Activated CD4-positive, alpha-beta T cell treated with anti-CD3 and anti-CD28 coated beads, Interleukin-2, amount 10 ng/mL, durations not matched to agents 24 days and 14 days (primary cell): ENCODE results near the gene DAND5. TPM values are rescaled to one million over a fixed set of nuclear protein-coding genes. Genes with fewer than 3 reads are reported as not detected.

Experiments used
- DNase-seq: peaks from one replicate; pipeline ENCODE4 v3.0.0; 2022
- H3K27ac Mint-ChIP-seq: one replicate; pipeline ENCODE4 v1.8.0; 2022; ENCODE audit warnings: mild to moderate bottlenecking, mixed read lengths
- H3K27me3 Mint-ChIP-seq: one replicate; pipeline ENCODE4 v1.8.0; 2022; ENCODE audit warnings: mixed read lengths
- H3K36me3 Mint-ChIP-seq: one replicate; pipeline ENCODE4 v1.8.0; 2022; ENCODE audit warnings: low read depth, mild to moderate bottlenecking, mixed read lengths
- H3K4me1 Mint-ChIP-seq: one replicate; pipeline ENCODE4 v1.8.0; 2021; ENCODE audit warnings: mixed read lengths
- H3K4me3 Mint-ChIP-seq: one replicate; pipeline ENCODE4 v1.8.0; 2022; ENCODE audit warnings: mild to moderate bottlenecking, moderate library complexity, mixed read lengths
- H3K9me3 Mint-ChIP-seq: one replicate; pipeline ENCODE4 v1.8.0; 2021; ENCODE audit warnings: mixed read lengths
- intact Hi-C: fragments of 100-400 bp; cut with micrococcal nuclease; formaldehyde crosslinking; loops from one replicate; pipeline ENCODE4 v1.15.1; 2023
- total RNA-seq: library from RNA; stranded (reverse); gene quantifications from 2 replicates; pipeline ENCODE4 v1.2.3, GENCODE V29; 2022

The DAND5 gene
- total RNA-seq, 1 donor from 2014 or later, result not detected

- no peak overlapping the region for H3K27ac Mint-ChIP-seq
- peaks cover 10% of the 10 kb centered on the region for H3K27me3 Mint-ChIP-seq
- H3K4me3 Mint-ChIP-seq, result no peak overlapping the region
- H3K9me3 Mint-ChIP-seq, result no peaks in the 10 kb centered on the region
- no peaks in the 10 kb centered on the region for H3K36me3 Mint-ChIP-seq
- DNase-seq, result no peak
- intact Hi-C loops, result loop anchor here (5.0 to 10.0 kb wide), 2 partner anchors 48 to 281 kb away; no protein-coding TSS in a partner anchor
- no peaks in the 10 kb centered on the region for H3K4me1 Mint-ChIP-seq
Observed at GRCh38 chr19:12984143-12984627, 14.8 kb downstream of the DAND5 start.

GRCh38 chr19:12984683-12985048, 15.3 kb downstream of the DAND5 start:
- Mint-ChIP-seq H3K9me3 (no peaks in the 10 kb centered on the region), H3K4me3 (no peak overlapping the region), H3K36me3 (no peaks in the 10 kb centered on the region), H3K27ac (no peak overlapping the region), H3K4me1 (no peaks in the 10 kb centered on the region), H3K27me3 (peaks cover 10% of the 10 kb centered on the region)
- intact Hi-C loops, result loop anchor here (5.0 to 10.0 kb wide), 2 partner anchors 48 to 280 kb away; no protein-coding TSS in a partner anchor
- DNase-seq, result no peak

- DNase-seq, result no peak
- Mint-ChIP-seq H3K36me3 (no peaks in the 10 kb centered on the region), H3K27ac (peak overlapping the region; percentile 2), H3K9me3 (no peaks in the 10 kb centered on the region), H3K27me3 (peaks cover 10% of the 10 kb centered on the region), H3K4me1 (no peaks in the 10 kb centered on the region), H3K4me3 (no peak overlapping the region)
- intact Hi-C loops, result loop anchor here (10.0 kb wide), 1 partner anchor 280 kb away; no protein-coding TSS in a partner anchor
Observed at GRCh38 chr19:12985049-12985776, 15.8 kb downstream of the DAND5 start.

- Mint-ChIP-seq H3K27me3 (peaks cover 14% of the 10 kb centered on the region), H3K9me3 (no peaks in the 10 kb centered on the region)
Observed at GRCh38 chr19:12986726-12987125, 17.4 kb downstream of the DAND5 start.

GRCh38 chr19:12987190-12987589, 17.8 kb downstream of the DAND5 start:
- no peak overlapping the region for H3K27ac Mint-ChIP-seq
- no peaks in the 10 kb centered on the region for H3K36me3 Mint-ChIP-seq
- DNase-seq, result no peak
- H3K4me3 Mint-ChIP-seq, result no peak overlapping the region
- H3K4me1 Mint-ChIP-seq, result no peaks in the 10 kb centered on the region
- H3K27me3 Mint-ChIP-seq, result peaks cover 14% of the 10 kb centered on the region
- no peaks in the 10 kb centered on the region for H3K9me3 Mint-ChIP-seq
- intact Hi-C loops, result loop anchor here (10.0 kb wide), 1 partner anchor 278 kb away; no protein-coding TSS in a partner anchor

More at GRCh38 chr19:12986726-12987125, 17.4 kb downstream of the DAND5 start:
- H3K27ac Mint-ChIP-seq, result no peak overlapping the region
- no peak for DNase-seq
- no peaks in the 10 kb centered on the region for H3K36me3 Mint-ChIP-seq
- no peaks in the 10 kb centered on the region for H3K4me1 Mint-ChIP-seq
- intact Hi-C loops, result loop anchor here (10.0 kb wide), 1 partner anchor 278 kb away; no protein-coding TSS in a partner anchor
- H3K4me3 Mint-ChIP-seq, result no peak overlapping the region

- H3K27ac Mint-ChIP-seq, result no peak overlapping the region
- no peak overlapping the region for H3K4me3 Mint-ChIP-seq
- intact Hi-C loops, result loop anchor here (10.0 kb wide), 1 partner anchor 277 kb away; no protein-coding TSS in a partner anchor
- peaks cover 15% of the 10 kb centered on the region for H3K27me3 Mint-ChIP-seq
- no peaks in the 10 kb centered on the region for H3K36me3 Mint-ChIP-seq
- H3K9me3 Mint-ChIP-seq, result no peaks in the 10 kb centered on the region
- H3K4me1 Mint-ChIP-seq, result no peaks in the 10 kb centered on the region
- DNase-seq, result no peak
Observed at GRCh38 chr19:12987781-12988180, 18.4 kb downstream of the DAND5 start.

- no peak overlapping the region for H3K27ac Mint-ChIP-seq
- DNase-seq, result no peak
- peaks cover 32% of the 10 kb centered on the region for H3K27me3 Mint-ChIP-seq
- no peak overlapping the region for H3K4me3 Mint-ChIP-seq
- intact Hi-C loops, result no loop called here
- H3K36me3 Mint-ChIP-seq, result no peaks in the 10 kb centered on the region
- H3K9me3 Mint-ChIP-seq, result no peaks in the 10 kb centered on the region
- H3K4me1 Mint-ChIP-seq, result peaks cover 6% of the 10 kb centered on the region
Observed at GRCh38 chr19:12990431-12990830, 21.1 kb downstream of the DAND5 start.

GRCh38 chr19:12990853-12991252, 21.5 kb downstream of the DAND5 start:
- H3K36me3 Mint-ChIP-seq, result no peaks in the 10 kb centered on the region
- no peak for DNase-seq
- peaks cover 6% of the 10 kb centered on the region for H3K4me1 Mint-ChIP-seq
- no peak overlapping the region for H3K4me3 Mint-ChIP-seq
- H3K27ac Mint-ChIP-seq, result no peak overlapping the region
- peaks cover 30% of the 10 kb centered on the region for H3K27me3 Mint-ChIP-seq
- intact Hi-C loops, result no loop called here
- no peaks in the 10 kb centered on the region for H3K9me3 Mint-ChIP-seq

GRCh38 chr19:12991296-12991695, 21.9 kb downstream of the DAND5 start:
- no peaks in the 10 kb centered on the region for H3K9me3 Mint-ChIP-seq
- no peak overlapping the region for H3K4me3 Mint-ChIP-seq
- H3K27me3 Mint-ChIP-seq, result peaks cover 33% of the 10 kb centered on the region
- no peak for DNase-seq
- peaks cover 6% of the 10 kb centered on the region for H3K4me1 Mint-ChIP-seq
- intact Hi-C loops, result no loop called here
- no peaks in the 10 kb centered on the region for H3K36me3 Mint-ChIP-seq
- no peak overlapping the region for H3K27ac Mint-ChIP-seq

- no peaks in the 10 kb centered on the region for H3K9me3 Mint-ChIP-seq
- no peak overlapping the region for H3K27ac Mint-ChIP-seq
- peaks cover 35% of the 10 kb centered on the region for H3K27me3 Mint-ChIP-seq
- intact Hi-C loops, result no loop called here
- H3K4me3 Mint-ChIP-seq, result no peak overlapping the region
- no peaks in the 10 kb centered on the region for H3K36me3 Mint-ChIP-seq
- no peak for DNase-seq
- peaks cover 6% of the 10 kb centered on the region for H3K4me1 Mint-ChIP-seq
Observed at GRCh38 chr19:12992729-12993128, 23.4 kb downstream of the DAND5 start.

- H3K4me1 Mint-ChIP-seq, result peaks cover 6% of the 10 kb centered on the region
- H3K4me3 Mint-ChIP-seq, result peak overlapping the region; percentile 57
- peaks cover 40% of the 10 kb centered on the region for H3K27me3 Mint-ChIP-seq
- intact Hi-C loops, result no loop called here
- DNase-seq, result no peak
- peak overlapping the region; percentile 2 for H3K27ac Mint-ChIP-seq
- H3K36me3 Mint-ChIP-seq, result no peaks in the 10 kb centered on the region
- H3K9me3 Mint-ChIP-seq, result no peaks in the 10 kb centered on the region
Observed at GRCh38 chr19:12993562-12993961, 24.2 kb downstream of the DAND5 start.

GRCh38 chr19:12994701-12995595, 25.6 kb downstream of the DAND5 start, which contains the start of gene NFIX:
TSS of gene NFIX (plus strand) at chr19:12995475. CDS start at chr19:12995838, 363 bp downstream.
- Mint-ChIP-seq H3K4me1 (peaks cover 6% of the 10 kb centered on the region), H3K36me3 (no peaks in the 10 kb centered on the region), H3K4me3 (peak within 1 kb of the TSS; percentile 86), H3K9me3 (no peaks in the 10 kb centered on the region), H3K27ac (peak within 1 kb of the TSS; percentile 80), H3K27me3 (peaks cover 43% of the 10 kb centered on the region)
- peak; percentile 92 for DNase-seq
- intact Hi-C loops, result loop anchor here (2.0 kb wide), 1 partner anchor 18 kb away; no protein-coding TSS in a partner anchor

GRCh38 chr19:12995596-12996405, 26.4 kb downstream of the DAND5 start:
- Mint-ChIP-seq H3K36me3 (no peaks in the 10 kb centered on the region), H3K9me3 (no peaks in the 10 kb centered on the region), H3K27ac (peak overlapping the region; percentile 80), H3K4me1 (peaks cover 6% of the 10 kb centered on the region), H3K4me3 (peak overlapping the region; percentile 86), H3K27me3 (peaks cover 43% of the 10 kb centered on the region)
- intact Hi-C loops, result loop anchor here (2.0 kb wide), 1 partner anchor 17 kb away; no protein-coding TSS in a partner anchor
- peak; percentile 62 for DNase-seq
